ENCODE results near the gene LRRC52.
A peak's percentile ranks its signal among the peaks of the same experiment; 100 is the strongest.

Gene LRRC52

GRCh38 chr1:165543532-165544438 lies at the start of gene LRRC52:
Gene LRRC52 (plus strand): TSS chr1:165544000. CDS start chr1:165544297, 297 bp downstream.
- in situ Hi-C loops (cut with MboI; ENCODE audit: low sequenced_read_pairs): no loop called here
- Histone ChIP-seq H3K9me3 (no peaks in the 10 kb centered on the region), H3K4me1 (no peaks in the 10 kb centered on the region), H3K4me3 (no peak within 1 kb of the TSS), H3K27me3 (ENCODE audit: low read depth) (peaks cover 4% of the 10 kb centered on the region; the same call in 1 of the 2 replicates), H3K36me3 (replicated peaks) (no peaks in the 10 kb centered on the region)
- DNase-seq (ENCODE audit: low spot score in 2 of 2): peak in 1 of 2 experiments; percentile 9

- Histone ChIP-seq H3K36me3 (replicated peaks) (no peaks in the 10 kb centered on the region), H3K4me3 (no peak overlapping the region), H3K4me1 (no peaks in the 10 kb centered on the region), H3K27me3 (ENCODE audit: low read depth) (no peaks in the 10 kb centered on the region; the same call in 1 of the 2 replicates), H3K9me3 (no peaks in the 10 kb centered on the region)
- in situ Hi-C loops (cut with MboI; ENCODE audit: low sequenced_read_pairs): no loop called here
- no peak for DNase-seq (ENCODE audit: low spot score in 2 of 2)
These were observed 48.6 kb upstream of the LRRC52 start for GRCh38 chr1:165494949-165495857.

- Histone ChIP-seq H3K36me3 (replicated peaks) (no peaks in the 10 kb centered on the region), H3K4me1 (no peaks in the 10 kb centered on the region), H3K4me3 (no peak overlapping the region), H3K9me3 (no peaks in the 10 kb centered on the region), H3K27me3 (ENCODE audit: low read depth) (no peaks in the 10 kb centered on the region; the same call in 1 of the 2 replicates)
- in situ Hi-C loops (cut with MboI; ENCODE audit: low sequenced_read_pairs): no loop called here
- DNase-seq (ENCODE audit: low spot score in 2 of 2): no peak
These were observed 48.0 kb upstream of the LRRC52 start for GRCh38 chr1:165495858-165496205.

- in situ Hi-C loops (cut with MboI; ENCODE audit: low sequenced_read_pairs): no loop called here
- no peak for DNase-seq (ENCODE audit: low spot score in 2 of 2)
- H3K36me3 ChIP-seq (replicated peaks): no peaks in the 10 kb centered on the region
- H3K27me3 ChIP-seq (ENCODE audit: low read depth): no peaks in the 10 kb centered on the region; the same call in 1 of the 2 replicates
- H3K4me1 ChIP-seq: no peaks in the 10 kb centered on the region
- no peaks in the 10 kb centered on the region for H3K9me3 ChIP-seq
- H3K4me3 ChIP-seq: no peak overlapping the region
These were observed 47.3 kb upstream of the LRRC52 start for GRCh38 chr1:165496501-165496900.

GRCh38 chr1:165497069-165498013 lies 46.5 kb upstream of the LRRC52 start:
- no peaks in the 10 kb centered on the region; the same call in 1 of the 2 replicates for H3K27me3 ChIP-seq (ENCODE audit: low read depth)
- H3K36me3 ChIP-seq (replicated peaks): no peaks in the 10 kb centered on the region
- no peaks in the 10 kb centered on the region for H3K4me1 ChIP-seq
- no peak overlapping the region for H3K4me3 ChIP-seq
- DNase-seq (ENCODE audit: low spot score in 2 of 2): no peak
- H3K9me3 ChIP-seq: no peaks in the 10 kb centered on the region
- in situ Hi-C loops (cut with MboI; ENCODE audit: low sequenced_read_pairs): no loop called here

GRCh38 chr1:165501330-165501969 lies 42.4 kb upstream of the LRRC52 start:
- no peak for DNase-seq (ENCODE audit: low spot score in 2 of 2)
- H3K27me3 ChIP-seq (ENCODE audit: low read depth): no peaks in the 10 kb centered on the region
- H3K4me1 ChIP-seq: no peaks in the 10 kb centered on the region
- no peak overlapping the region for H3K4me3 ChIP-seq
- H3K9me3 ChIP-seq: no peaks in the 10 kb centered on the region
- no peaks in the 10 kb centered on the region for H3K36me3 ChIP-seq (replicated peaks)
- in situ Hi-C loops (cut with MboI; ENCODE audit: low sequenced_read_pairs): no loop called here

- H3K9me3 ChIP-seq: no peaks in the 10 kb centered on the region
- H3K27me3 ChIP-seq (ENCODE audit: low read depth): no peaks in the 10 kb centered on the region
- H3K4me1 ChIP-seq: no peaks in the 10 kb centered on the region
- H3K4me3 ChIP-seq: no peak overlapping the region
- DNase-seq (ENCODE audit: low spot score in 2 of 2): no peak
- no peaks in the 10 kb centered on the region for H3K36me3 ChIP-seq (replicated peaks)
- in situ Hi-C loops (cut with MboI; ENCODE audit: low sequenced_read_pairs): no loop called here
These were observed 41.8 kb upstream of the LRRC52 start for GRCh38 chr1:165501970-165502348.

- in situ Hi-C loops (cut with MboI; ENCODE audit: low sequenced_read_pairs): no loop called here
- H3K4me1 ChIP-seq: no peaks in the 10 kb centered on the region
- H3K4me3 ChIP-seq: no peak overlapping the region
- H3K36me3 ChIP-seq (replicated peaks): no peaks in the 10 kb centered on the region
- DNase-seq (ENCODE audit: low spot score in 2 of 2): no peak
- H3K27me3 ChIP-seq (ENCODE audit: low read depth): peaks cover 6% of the 10 kb centered on the region; the same call in 1 of the 2 replicates
- H3K9me3 ChIP-seq: no peaks in the 10 kb centered on the region
These were observed 36.2 kb upstream of the LRRC52 start for GRCh38 chr1:165507570-165507969.

- in situ Hi-C loops (cut with MboI; ENCODE audit: low sequenced_read_pairs): no loop called here
- H3K4me1 ChIP-seq: no peaks in the 10 kb centered on the region
- no peaks in the 10 kb centered on the region for H3K9me3 ChIP-seq
- no peak for DNase-seq (ENCODE audit: low spot score in 2 of 2)
- no peaks in the 10 kb centered on the region for H3K36me3 ChIP-seq (replicated peaks)
- peaks cover 6% of the 10 kb centered on the region; the same call in 1 of the 2 replicates for H3K27me3 ChIP-seq (ENCODE audit: low read depth)
- H3K4me3 ChIP-seq: no peak overlapping the region
These were observed 35.5 kb upstream of the LRRC52 start for GRCh38 chr1:165508291-165508690.

- Histone ChIP-seq H3K4me1 (no peaks in the 10 kb centered on the region), H3K4me3 (no peak overlapping the region), H3K9me3 (no peaks in the 10 kb centered on the region), H3K27me3 (ENCODE audit: low read depth) (peaks cover 6% of the 10 kb centered on the region; the same call in 1 of the 2 replicates), H3K36me3 (replicated peaks) (no peaks in the 10 kb centered on the region)
- in situ Hi-C loops (cut with MboI; ENCODE audit: low sequenced_read_pairs): no loop called here
- no peak for DNase-seq (ENCODE audit: low spot score in 2 of 2)
These were observed 31.0 kb upstream of the LRRC52 start for GRCh38 chr1:165512816-165513215.

- in situ Hi-C loops (cut with MboI; ENCODE audit: low sequenced_read_pairs): no loop called here
- Histone ChIP-seq H3K36me3 (replicated peaks) (no peaks in the 10 kb centered on the region), H3K9me3 (no peaks in the 10 kb centered on the region), H3K27me3 (ENCODE audit: low read depth) (peaks cover 4% of the 10 kb centered on the region; the same call in 1 of the 2 replicates), H3K4me1 (no peaks in the 10 kb centered on the region), H3K4me3 (no peak overlapping the region)
- DNase-seq (ENCODE audit: low spot score in 2 of 2): no peak
These were observed 27.3 kb upstream of the LRRC52 start for GRCh38 chr1:165516469-165516868.

GRCh38 chr1:165520646-165521045 lies 23.2 kb upstream of the LRRC52 start:
- no peak for DNase-seq (ENCODE audit: low spot score in 2 of 2)
- Histone ChIP-seq H3K36me3 (replicated peaks) (no peaks in the 10 kb centered on the region), H3K27me3 (ENCODE audit: low read depth) (peaks cover 8% of the 10 kb centered on the region; the same call in 1 of the 2 replicates), H3K4me3 (no peak overlapping the region), H3K9me3 (no peaks in the 10 kb centered on the region), H3K4me1 (no peaks in the 10 kb centered on the region)
- in situ Hi-C loops (cut with MboI; ENCODE audit: low sequenced_read_pairs): no loop called here

All from HAP-1 (cell line).